ENCODE results near the gene TOM1L1. TPM values are rescaled to one million over a fixed set of nuclear protein-coding genes. Genes with fewer than 3 reads are reported as not detected.

Gene TOM1L1
- total RNA-seq, 6 donors from 2014 or later: 25.1 to 64.1 (median 35.1) TPM

GRCh38 chr17:54971147-54971546 is 70.5 kb downstream of the TOM1L1 start:
- no peak for TF ChIP-seq POLR2AphosphoS5 (IDR thresholded peaks at IDR 0.05)
- TF ChIP-seq CTCF (IDR thresholded peaks at IDR 0.05): no peak
- no peak for TF ChIP-seq EP300 (IDR thresholded peaks at IDR 0.05)
- TF ChIP-seq POLR2A (IDR thresholded peaks at IDR 0.05): no peak

GRCh38 chr17:54971901-54972300 is 71.2 kb downstream of the TOM1L1 start:
- ATAC-seq (ENCODE audit: low FRiP score in 2 of 2): no peak
- 94 to 97% methylated on average over 3 of the region's 3 CpGs for WGBS, 2 donors
- Histone ChIP-seq H3K27ac (no peak overlapping the region), H3K9me3 (no peaks in the 10 kb centered on the region), H3K27me3 (no peaks in the 10 kb centered on the region), H3K36me3 (no peaks in the 10 kb centered on the region), H3K4me3 (no peak overlapping the region), H3K4me1 (peaks cover 8 to 33% (median 14%) of the 10 kb centered on the region in 4 donors)
- DNase-seq: no peak
- TF ChIP-seq CTCF (IDR thresholded peaks at IDR 0.05) (no peak), POLR2AphosphoS5 (IDR thresholded peaks at IDR 0.05) (no peak), EP300 (IDR thresholded peaks at IDR 0.05) (no peak), POLR2A (IDR thresholded peaks at IDR 0.05) (no peak)

More at GRCh38 chr17:54971147-54971546, 70.5 kb downstream of the TOM1L1 start:
- Histone ChIP-seq H3K4me1 (peaks cover 10 to 37% (median 14%) of the 10 kb centered on the region in 4 donors), H3K36me3 (no peaks in the 10 kb centered on the region), H3K27ac (no peak overlapping the region), H3K4me3 (no peak overlapping the region), H3K27me3 (no peaks in the 10 kb centered on the region), H3K9me3 (no peaks in the 10 kb centered on the region)
- ATAC-seq (ENCODE audit: low FRiP score in 2 of 2) (no peak), DNase-seq (no peak)

- ATAC-seq (ENCODE audit: low FRiP score in 2 of 2): no peak
- TF ChIP-seq POLR2A (IDR thresholded peaks at IDR 0.05) (no peak), EP300 (IDR thresholded peaks at IDR 0.05) (no peak), CTCF (IDR thresholded peaks at IDR 0.05) (no peak), POLR2AphosphoS5 (IDR thresholded peaks at IDR 0.05) (no peak)
- Histone ChIP-seq H3K27me3 (no peaks in the 10 kb centered on the region), H3K9me3 (no peaks in the 10 kb centered on the region), H3K4me3 (no peak overlapping the region), H3K27ac (no peak overlapping the region), H3K36me3 (no peaks in the 10 kb centered on the region), H3K4me1 (peaks cover 2 to 26% (median 7%) of the 10 kb centered on the region in 4 donors)
- no peak for DNase-seq
- 68 to 71% methylated on average over 3 of the region's 3 CpGs for WGBS, 2 donors
Observed at GRCh38 chr17:54972406-54973138, 71.9 kb downstream of the TOM1L1 start.

GRCh38 chr17:54974759-54975158 is 74.1 kb downstream of the TOM1L1 start:
- Histone ChIP-seq H3K4me1 (peaks cover 0 to 16% (median 1%) of the 10 kb centered on the region in 4 donors), H3K9me3 (no peaks in the 10 kb centered on the region), H3K4me3 (no peak overlapping the region), H3K27me3 (no peaks in the 10 kb centered on the region), H3K36me3 (no peaks in the 10 kb centered on the region), H3K27ac (no peak overlapping the region)
- no peak for TF ChIP-seq POLR2A (IDR thresholded peaks at IDR 0.05)
- TF ChIP-seq POLR2AphosphoS5 (IDR thresholded peaks at IDR 0.05): no peak
- TF ChIP-seq EP300 (IDR thresholded peaks at IDR 0.05): no peak
- WGBS, 2 donors: 95 to 96% methylated on average over 3 of the region's 3 CpGs
- DNase-seq (no peak), ATAC-seq (ENCODE audit: low FRiP score in 2 of 2) (no peak)

- TF ChIP-seq POLR2A (IDR thresholded peaks at IDR 0.05) (no peak), EP300 (IDR thresholded peaks at IDR 0.05) (no peak), POLR2AphosphoS5 (IDR thresholded peaks at IDR 0.05) (no peak), CTCF (IDR thresholded peaks at IDR 0.05) (no peak)
- ATAC-seq (ENCODE audit: low FRiP score in 2 of 2): no peak
- WGBS, 2 donors: 97% methylated on average over 3 of the region's 3 CpGs; no CpG with 5 or more reads in 1 of the 2 donors
Observed at GRCh38 chr17:54976316-54976715, 75.7 kb downstream of the TOM1L1 start.

More at GRCh38 chr17:54976316-54976715, 75.7 kb downstream of the TOM1L1 start:
- no peaks in the 10 kb centered on the region for H3K36me3 ChIP-seq
- no peak for DNase-seq
- no peak overlapping the region for H3K4me3 ChIP-seq
- peaks cover 0 to 6% (median 0%) of the 10 kb centered on the region in 4 donors for H3K9me3 ChIP-seq
- H3K27me3 ChIP-seq: no peaks in the 10 kb centered on the region
- H3K4me1 ChIP-seq: peaks cover 0 to 6% (median 0%) of the 10 kb centered on the region in 4 donors
- no peak overlapping the region for H3K27ac ChIP-seq
